Adipose tissue (tissue), 3 donors: ENCODE data around the gene STXBP1. TPM values are rescaled to one million over a fixed set of nuclear protein-coding genes. Genes with fewer than 3 reads are reported as not detected.

ENCODE experiments used
- H3K27ac ChIP-seq: one replicate; pipeline ENCODE4 v1.5.1; 2013; ENCODE audit warnings: low read depth, low read length
- WGBS, 3 donors: extraction: QIAGEN DNeasy Blood & Tissue Kit; methylation state at CpG; one replicate each; pipeline ENCODE4 v1.1.7; 2013; 5-methylcytosine and 5-hydroxymethylcytosine counted together
- polyA plus RNA-seq, 3 donors: library from polyadenylated mRNA; stranded (reverse); fragments of 200-250 nt; gene quantifications; one replicate each; pipeline ENCODE4 v1.2.3, GENCODE V29; 2013
- donor health status: healthy with polysubstance abuse.
- donor health status: Bipolar disorder and iron deficiency.
- donor health status: healthy.

The STXBP1 gene
- polyA plus RNA-seq, 3 donors: 12.7 to 42.4 (median 34.1) TPM

DNA sequence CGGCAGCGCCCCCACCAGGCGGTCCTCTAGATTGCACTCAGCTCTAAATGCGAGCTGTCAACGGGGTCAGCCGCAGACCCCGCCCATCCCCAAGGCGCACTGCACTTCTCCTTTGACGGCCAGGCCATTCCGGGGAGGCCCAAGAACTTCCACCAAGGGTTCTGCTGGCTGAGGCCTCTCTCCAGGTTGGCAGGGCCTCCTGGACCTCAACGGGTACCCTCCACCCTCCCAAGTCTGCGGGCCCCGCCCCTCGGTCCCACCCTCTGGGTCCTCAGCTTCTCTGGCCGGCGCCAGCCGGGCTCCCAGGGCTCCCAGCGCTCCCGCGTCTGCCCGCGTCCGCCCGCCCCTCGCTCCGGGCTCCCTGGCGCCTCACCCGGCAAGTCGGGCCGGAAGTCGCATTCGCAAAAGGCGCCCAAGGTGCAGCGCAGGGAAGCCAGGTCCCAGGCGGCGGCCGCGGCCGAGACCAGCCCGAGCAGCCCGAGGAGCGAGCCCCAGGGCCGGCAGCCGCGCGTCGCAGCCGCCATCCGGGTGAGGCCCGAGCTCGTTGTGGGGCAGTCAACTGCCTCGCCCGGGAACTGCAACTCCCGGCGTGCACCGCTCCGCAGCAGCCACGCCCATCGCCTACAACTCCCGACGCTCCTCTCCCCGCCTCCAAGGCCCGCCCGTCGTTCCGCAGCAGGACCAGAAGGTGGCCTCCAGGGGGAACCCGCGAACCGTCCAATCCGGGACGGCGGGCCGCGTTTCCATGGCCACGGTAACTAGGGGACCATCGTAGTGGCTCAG is 122.9 kb downstream of the STXBP1 start, which contains the start of gene TOR2A:
Gene TOR2A (minus strand): TSS at position 548 of the 783 bp plus-strand sequence. CDS start 24 bp downstream, at position 524.
- H3K27ac ChIP-seq: peak within 1 kb of the TSS; percentile 68
- 0% methylated on average over 70 to 76 of the region's 76 CpGs for WGBS, 3 donors

DNA sequence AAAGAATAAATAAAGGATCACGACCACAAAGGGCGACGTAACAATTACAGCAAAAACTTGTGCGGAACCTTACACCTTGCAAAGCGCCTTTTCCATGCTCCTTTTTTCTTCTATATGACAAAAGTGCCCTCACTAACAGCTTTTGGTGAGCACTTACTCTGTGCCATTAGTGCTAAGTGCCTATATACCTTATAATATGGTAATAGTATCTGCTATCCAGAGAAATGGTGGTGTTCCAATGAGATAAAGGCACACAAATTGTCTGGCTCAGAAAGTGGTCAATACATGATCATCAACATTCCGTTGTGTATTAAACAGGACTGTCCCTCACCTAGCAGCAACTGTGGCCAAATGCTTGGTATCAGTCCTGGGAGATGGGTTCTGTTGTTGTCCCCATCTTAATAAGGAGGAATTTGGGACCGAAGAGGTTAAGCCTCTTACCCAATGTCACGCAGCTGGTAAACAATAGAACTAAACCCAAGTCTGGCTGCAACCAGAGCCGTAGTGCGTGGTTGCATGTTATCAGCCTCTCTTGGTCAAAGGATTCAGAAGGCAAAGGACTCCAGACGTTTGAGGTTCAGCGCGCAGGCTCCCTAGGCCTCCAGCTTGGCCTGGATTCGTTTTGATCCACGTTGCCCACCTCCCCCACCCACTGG is 123.6 kb downstream of the STXBP1 start:
- WGBS, 3 donors: 27 to 36% (median 35%) methylated on average over 15 of the region's 15 CpGs
- H3K27ac ChIP-seq: no peak overlapping the region

- WGBS, 3 donors: 84 to 94% (median 89%) methylated on average over 13 of the region's 13 CpGs
- H3K27ac ChIP-seq: no peak overlapping the region
Observed at GRCh38 chr9:127738666-127739065, 126.6 kb downstream of the STXBP1 start.

GRCh38 chr9:127739614-127740330 is 127.7 kb downstream of the STXBP1 start:
- H3K27ac ChIP-seq: no peak overlapping the region
- 80 to 82% (median 81%) methylated on average over 19 of the region's 19 CpGs for WGBS, 3 donors

- 19 to 79% (median 70%) methylated on average over 38 of the region's 38 CpGs for WGBS, 3 donors
- H3K27ac ChIP-seq: no peak overlapping the region
Observed at GRCh38 chr9:127741831-127742434, 129.9 kb downstream of the STXBP1 start.

Other genes with a start within 250 kb of the STXBP1 start
- 10 to 100 TPM in 2 of 3 donors, 1 to 10 TPM in 1; 9.7 to 16.3 (median 15.2) TPM for gene SLC2A8, start 215.1 kb upstream of the STXBP1 start, polyA plus RNA-seq
- gene ZNF79, start 187.9 kb upstream of the STXBP1 start, polyA plus RNA-seq: 1 to 10 TPM; 1.7 to 2.5 (median 1.9) TPM
- gene RPL12, start 160.9 kb upstream of the STXBP1 start, polyA plus RNA-seq: 1,000 to 10,000 TPM; 2,597 to 3,737 (median 3,003) TPM
- gene LRSAM1, start 160.8 kb upstream of the STXBP1 start, polyA plus RNA-seq: 10 to 100 TPM in 1 of 3 donors, 1 to 10 TPM in 2; 5.8 to 12.9 (median 8.3) TPM
- under 1 TPM; 0.11 to 0.77 (median 0.41) TPM for gene CFAP157, start 94.7 kb downstream of the STXBP1 start, polyA plus RNA-seq
- 10 to 100 TPM; 12.1 to 55.6 (median 24.6) TPM for gene PTRH1, start 103.4 kb downstream of the STXBP1 start, polyA plus RNA-seq
- gene TTC16, start 103.8 kb downstream of the STXBP1 start, polyA plus RNA-seq: under 1 TPM in 2 of 3 donors, not detected in 1; 0.05 to 0.06 TPM
- 10 to 100 TPM in 2 of 3 donors, 1 to 10 TPM in 1; 9.6 to 12.8 (median 10.6) TPM for gene TOR2A, start 123.0 kb downstream of the STXBP1 start, polyA plus RNA-seq
- gene SH2D3C, start 166.4 kb downstream of the STXBP1 start, polyA plus RNA-seq: 10 to 100 TPM in 2 of 3 donors, 1 to 10 TPM in 1; 4.8 to 29.7 (median 23.3) TPM
- gene CDK9, start 173.8 kb downstream of the STXBP1 start, polyA plus RNA-seq: 10 to 100 TPM; 34.3 to 68.4 (median 52.1) TPM
- 100 to 1,000 TPM in 1 of 3 donors, 10 to 100 TPM in 2; 35.1 to 148 (median 52.1) TPM for gene FPGS, start 190.6 kb downstream of the STXBP1 start, polyA plus RNA-seq
- 100 to 1,000 TPM in 2 of 3 donors, 10 to 100 TPM in 1; 37.9 to 180 (median 107) TPM for gene ENG, start 242.4 kb downstream of the STXBP1 start, polyA plus RNA-seq